ENCODE data around the gene BMP8A.
"Not testable (repeated sequence)": the region's sequence is repeated elsewhere in the genome, so short reads cannot be mapped to it uniquely, and the experiment has no call there.

DNA sequence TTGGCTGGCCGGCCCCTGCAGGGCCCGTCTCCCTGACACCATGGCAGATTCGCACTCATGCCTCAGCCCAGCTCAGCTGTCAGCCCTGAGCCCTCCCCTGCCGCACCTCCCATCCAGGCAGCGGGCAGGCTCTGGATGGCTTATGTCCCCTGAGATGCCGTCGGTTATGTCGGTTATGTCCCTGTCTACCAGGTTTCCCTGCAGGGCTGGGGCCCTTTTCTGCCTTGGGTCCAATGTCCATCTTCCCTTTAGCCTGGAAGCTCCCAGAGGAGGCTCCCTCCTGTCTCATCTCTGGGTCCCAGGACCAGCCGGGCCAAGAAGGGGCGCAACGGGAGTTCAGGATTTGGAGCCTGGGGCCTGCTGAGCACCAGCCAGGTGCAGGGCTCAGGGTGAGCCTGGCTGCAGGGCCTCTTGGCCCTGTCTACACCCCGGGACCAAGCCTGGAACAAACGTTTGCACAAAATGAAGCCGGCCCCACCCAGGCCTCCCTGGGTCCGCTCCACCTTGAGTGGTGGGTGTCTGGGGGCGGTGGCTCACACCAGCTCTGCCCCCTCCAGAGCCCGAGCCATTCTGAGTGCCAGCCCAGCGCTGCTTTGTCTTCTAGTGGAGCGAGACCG lies 19.2 kb downstream of the BMP8A start:
- TF ChIP-seq, protein P1, sequence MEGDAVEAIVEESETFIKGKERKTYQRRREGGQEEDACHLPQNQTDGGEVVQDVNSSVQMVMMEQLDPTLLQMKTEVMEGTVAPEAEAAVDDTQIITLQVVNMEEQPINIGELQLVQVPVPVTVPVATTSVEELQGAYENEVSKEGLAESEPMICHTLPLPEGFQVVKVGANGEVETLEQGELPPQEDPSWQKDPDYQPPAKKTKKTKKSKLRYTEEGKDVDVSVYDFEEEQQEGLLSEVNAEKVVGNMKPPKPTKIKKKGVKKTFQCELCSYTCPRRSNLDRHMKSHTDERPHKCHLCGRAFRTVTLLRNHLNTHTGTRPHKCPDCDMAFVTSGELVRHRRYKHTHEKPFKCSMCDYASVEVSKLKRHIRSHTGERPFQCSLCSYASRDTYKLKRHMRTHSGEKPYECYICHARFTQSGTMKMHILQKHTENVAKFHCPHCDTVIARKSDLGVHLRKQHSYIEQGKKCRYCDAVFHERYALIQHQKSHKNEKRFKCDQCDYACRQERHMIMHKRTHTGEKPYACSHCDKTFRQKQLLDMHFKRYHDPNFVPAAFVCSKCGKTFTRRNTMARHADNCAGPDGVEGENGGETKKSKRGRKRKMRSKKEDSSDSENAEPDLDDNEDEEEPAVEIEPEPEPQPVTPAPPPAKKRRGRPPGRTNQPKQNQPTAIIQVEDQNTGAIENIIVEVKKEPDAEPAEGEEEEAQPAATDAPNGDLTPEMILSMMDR (IDR thresholded peaks at IDR 0.05), result not testable (repeated sequence)
- not testable (repeated sequence) for TF ChIP-seq POLR2AphosphoS5, POLR2A (IDR thresholded peaks at IDR 0.05)
